GM21360 (cell line): ENCODE measurements around the gene NUB1.

Source experiments
- ATAC-seq: cut with Tn5 transposase; IDR thresholded peaks from one replicate; pipeline ENCODE4 v1.9.1; 2021; ENCODE audit warnings: mild to moderate bottlenecking, moderate library complexity; ENCODE audit not compliant: unreplicated experiment

Gene NUB1

DNA sequence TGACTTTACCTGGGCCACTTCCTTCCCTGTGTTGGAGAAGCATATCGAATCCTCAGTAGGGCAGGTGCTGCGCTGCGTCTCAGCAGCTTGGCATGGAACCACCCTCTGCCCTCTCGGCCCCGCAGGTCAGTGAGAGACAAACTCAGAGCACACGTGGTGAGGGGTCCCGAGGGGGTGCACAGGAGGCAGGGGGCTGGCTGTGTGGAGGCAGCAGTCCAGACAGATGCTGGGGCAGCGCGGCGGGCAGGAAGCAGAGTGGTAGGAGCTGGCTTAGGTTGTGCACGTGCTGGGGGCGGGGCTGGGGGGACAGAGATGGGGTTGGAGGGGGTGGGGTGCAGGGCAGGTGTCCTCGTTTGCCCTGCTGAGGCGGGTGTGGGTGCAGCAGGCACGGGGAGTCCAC is 33.1 kb downstream of the NUB1 start:
- no peak for ATAC-seq

DNA sequence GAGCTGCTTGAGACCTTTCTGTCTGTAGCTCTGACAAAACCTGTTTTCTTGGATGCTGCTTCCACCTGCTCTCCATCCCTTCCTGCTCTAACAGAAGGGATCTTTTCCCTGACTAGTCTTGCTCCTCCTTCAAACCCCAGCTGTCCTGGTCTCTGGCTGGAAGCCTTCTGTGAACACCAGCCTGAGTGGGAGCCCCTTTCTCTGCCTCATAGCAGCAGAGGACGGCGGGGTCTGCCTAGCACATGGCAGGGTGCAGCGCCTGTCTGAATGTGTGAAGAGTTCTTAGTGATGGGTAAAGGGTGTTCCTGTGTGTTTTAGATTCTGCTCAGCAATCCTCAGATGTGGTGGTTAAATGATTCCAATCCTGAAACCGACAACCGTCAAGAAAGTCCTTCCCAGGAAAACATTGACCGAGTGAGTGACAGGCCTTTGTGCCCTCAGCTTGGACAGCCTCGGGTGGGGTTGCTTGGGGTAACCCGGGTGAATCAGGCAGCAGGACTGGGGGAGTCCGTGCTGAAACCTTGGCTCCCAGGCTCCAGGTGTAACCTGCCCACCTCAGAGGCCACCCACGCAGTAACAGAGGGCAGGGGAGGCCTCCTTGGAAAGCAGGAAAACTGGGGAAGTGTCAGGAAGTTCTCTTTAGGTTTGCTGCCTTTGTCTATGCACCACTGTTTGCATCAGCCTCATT is 34.1 kb downstream of the NUB1 start:
- no peak for ATAC-seq

- no peak for ATAC-seq
Measured at GRCh38 chr7:151376218-151376902, 34.7 kb downstream of the NUB1 start.

GRCh38 chr7:151377406-151377805 is 35.8 kb downstream of the NUB1 start:
- no peak for ATAC-seq

GRCh38 chr7:151378011-151378410 is 36.4 kb downstream of the NUB1 start:
- ATAC-seq: no peak

- ATAC-seq: no peak
Measured at GRCh38 chr7:151378496-151379192, 37.0 kb downstream of the NUB1 start.

DNA sequence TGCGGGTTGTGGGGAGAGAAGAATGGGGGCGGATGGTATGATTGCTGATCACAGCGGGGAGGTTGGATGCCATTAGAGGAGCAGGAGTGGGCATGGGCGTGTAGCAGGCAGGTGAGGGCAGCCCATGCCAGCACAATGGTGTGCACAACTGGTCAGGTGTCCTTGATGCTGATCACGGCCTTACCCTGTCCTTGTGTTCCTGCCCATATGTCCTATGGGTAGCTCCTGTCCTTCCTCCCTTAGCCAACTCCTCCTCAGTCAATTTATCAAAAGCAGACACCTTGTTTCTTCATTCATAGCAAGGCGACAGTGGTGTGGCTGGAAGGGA is 37.5 kb downstream of the NUB1 start:
- no peak for ATAC-seq

DNA sequence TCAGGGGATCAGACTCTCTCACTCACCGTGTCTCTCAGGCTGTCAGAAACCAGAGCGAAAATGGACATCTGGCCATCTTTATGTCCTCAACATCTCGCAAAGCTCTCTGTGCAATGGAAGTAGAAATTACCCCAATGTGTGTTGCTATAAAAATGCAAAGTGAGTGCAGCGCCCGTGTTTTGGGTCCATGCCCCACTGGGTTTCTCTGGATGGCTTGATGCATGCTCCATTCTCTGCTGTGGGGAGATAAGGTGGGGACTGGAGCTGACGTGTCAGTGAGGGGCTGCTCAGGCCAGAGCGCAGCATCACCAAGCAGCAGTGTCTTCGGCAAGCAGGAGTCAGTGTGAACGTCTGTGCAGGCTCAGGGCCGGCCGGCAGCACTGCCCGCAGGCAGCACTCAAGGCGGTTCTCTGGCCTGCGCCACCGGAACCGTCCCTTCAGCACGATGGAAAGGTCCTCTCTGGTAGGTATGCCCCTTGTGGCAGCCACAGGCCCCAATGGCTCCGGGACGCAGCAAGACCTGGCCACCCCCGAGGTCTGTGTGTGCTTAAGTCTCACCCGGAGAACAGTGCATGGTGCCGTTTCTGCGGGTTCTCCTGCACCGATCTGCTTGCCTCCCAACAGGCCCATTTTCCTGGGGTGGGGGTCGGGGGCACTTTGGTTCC is 38.1 kb downstream of the NUB1 start:
- ATAC-seq: no peak

DNA sequence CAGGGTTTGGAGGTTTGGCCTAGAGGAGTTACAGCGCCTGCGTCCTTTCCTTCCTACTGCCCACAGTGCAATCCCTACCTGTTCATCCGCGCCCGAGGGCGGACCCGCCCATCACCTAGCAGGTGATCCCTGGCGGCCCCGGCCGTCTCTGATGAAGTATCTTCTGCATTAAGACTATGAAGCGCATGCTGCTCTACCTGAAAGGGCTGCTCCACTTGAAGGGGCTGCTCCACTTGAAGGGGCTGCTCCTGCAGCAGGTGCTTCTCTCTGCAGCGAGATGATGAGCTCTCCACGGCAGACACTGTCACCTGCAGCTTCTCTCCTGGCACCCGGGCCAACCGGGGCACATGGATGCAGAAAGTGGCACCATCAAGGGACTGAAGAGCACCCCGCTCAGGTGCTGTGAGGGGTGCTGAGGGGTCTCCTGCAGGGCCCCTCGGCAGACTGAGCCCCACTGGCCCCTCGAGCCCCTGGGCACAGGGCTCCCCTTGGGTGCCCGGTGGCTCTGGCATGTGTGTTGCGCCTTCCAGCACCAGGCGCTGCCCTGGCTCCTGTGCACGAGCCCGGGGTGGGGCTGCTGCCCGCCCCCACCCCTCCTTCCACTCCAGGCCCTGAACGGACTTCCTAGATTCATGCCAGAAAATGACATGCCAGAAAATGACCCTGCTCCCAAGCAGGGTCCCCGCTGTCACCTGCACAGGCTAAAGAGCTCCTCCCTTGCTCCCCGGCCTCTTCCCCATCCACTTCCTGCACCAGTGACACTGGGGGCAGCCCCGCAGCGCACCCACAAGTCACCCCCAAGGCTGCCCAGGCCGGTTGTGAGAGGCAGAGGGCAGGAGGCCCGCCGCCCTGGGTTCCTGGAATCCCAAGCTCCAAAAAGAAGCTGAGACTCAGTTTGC is 38.8 kb downstream of the NUB1 start:
- no peak for ATAC-seq

GRCh38 chr7:151381098-151381347 is 39.4 kb downstream of the NUB1 start:
- no peak for ATAC-seq

DNA sequence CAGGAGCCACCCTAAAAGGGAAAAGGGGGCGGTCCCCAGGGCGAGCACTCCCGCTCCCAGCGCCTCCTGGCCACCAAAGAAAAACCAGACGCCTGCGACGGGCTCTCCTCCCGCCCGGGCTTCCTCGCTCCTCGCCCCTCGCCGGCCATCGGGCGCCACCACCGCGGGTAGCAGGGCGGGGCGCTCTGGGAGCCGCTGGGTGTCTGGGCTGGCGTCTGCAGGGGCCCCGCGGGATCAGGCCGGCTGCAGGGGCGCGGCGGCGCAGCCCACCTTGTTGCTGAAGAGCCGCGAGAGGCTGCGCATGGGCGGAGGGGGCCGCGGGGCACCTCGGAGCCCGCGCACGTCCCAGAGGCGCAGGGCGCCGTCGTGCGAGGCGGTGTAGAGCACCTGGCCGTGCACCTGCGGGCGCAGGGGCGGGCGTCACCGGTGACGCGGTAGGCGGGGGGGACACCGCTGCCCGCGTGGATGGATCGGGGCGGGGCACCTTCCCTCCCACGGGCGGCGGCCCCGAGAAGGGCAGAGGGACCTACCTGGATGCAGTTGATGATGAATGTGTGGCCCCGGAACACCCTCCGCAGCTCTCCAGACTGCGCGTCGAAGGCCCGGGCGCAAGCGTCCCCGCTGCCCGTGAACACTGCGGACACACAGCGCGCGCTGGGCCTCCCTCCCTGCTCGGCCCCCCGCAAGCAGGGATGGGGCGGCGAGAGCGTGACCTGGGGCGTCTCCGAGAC is 39.9 kb downstream of the NUB1 start:
- no peak for ATAC-seq

DNA sequence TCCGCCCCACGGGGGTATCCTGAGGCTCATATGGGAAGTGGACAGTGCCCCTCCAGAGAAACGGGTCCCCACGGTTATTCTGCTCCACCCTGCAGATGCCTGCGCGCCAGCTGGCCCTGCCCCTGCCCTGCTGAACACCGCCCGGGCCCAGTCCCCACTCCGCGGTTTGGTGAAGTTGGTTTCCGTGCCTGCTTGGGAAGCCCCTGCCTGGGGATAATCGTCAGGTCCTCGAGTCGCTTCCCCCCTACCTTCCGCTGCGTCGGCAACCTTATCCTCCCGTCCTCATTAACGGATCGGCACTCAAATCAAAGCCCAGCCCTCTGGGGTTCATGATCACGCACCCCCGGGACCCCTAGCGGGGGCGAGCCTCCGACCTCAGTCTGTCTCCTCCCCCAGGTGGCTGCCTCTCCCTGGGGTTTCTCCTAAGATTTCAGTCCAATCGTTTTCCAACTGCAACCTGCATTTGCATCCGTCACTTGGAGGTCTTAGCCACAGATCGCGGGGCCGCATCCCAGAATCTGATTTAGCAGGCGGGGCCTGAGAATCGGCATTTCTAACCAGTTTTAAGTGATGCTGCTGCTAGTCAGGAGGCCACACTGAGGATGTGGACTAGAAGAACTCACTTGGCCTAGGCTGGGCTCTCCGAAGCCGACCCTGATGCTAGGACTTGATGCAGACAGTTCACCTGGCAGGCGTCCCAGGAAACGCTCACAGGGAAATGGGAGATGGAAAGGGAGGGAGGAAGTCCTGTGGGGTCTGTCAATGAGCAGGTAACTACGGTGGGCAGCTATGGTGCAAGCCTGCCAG is 40.7 kb downstream of the NUB1 start:
- no peak for ATAC-seq

GRCh38 chr7:151383638-151384351 is 42.2 kb downstream of the NUB1 start:
- ATAC-seq: no peak

DNA sequence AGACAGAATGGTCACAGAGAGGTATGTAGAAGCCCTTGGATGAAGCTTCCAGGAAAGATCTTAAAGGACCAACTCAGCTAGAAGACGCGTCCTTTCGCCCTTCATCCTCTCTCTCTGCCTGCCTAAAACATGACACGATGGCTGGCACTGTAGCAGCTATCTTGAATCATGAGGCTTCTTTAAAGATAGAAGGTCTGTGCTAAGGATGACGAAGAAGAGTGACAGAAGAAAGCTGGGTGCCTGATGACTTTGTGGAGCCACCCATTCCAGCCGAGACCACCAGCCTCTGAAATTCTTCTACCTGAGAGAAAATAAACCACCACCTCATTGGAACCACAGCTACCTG is 42.7 kb downstream of the NUB1 start:
- no peak for ATAC-seq

DNA sequence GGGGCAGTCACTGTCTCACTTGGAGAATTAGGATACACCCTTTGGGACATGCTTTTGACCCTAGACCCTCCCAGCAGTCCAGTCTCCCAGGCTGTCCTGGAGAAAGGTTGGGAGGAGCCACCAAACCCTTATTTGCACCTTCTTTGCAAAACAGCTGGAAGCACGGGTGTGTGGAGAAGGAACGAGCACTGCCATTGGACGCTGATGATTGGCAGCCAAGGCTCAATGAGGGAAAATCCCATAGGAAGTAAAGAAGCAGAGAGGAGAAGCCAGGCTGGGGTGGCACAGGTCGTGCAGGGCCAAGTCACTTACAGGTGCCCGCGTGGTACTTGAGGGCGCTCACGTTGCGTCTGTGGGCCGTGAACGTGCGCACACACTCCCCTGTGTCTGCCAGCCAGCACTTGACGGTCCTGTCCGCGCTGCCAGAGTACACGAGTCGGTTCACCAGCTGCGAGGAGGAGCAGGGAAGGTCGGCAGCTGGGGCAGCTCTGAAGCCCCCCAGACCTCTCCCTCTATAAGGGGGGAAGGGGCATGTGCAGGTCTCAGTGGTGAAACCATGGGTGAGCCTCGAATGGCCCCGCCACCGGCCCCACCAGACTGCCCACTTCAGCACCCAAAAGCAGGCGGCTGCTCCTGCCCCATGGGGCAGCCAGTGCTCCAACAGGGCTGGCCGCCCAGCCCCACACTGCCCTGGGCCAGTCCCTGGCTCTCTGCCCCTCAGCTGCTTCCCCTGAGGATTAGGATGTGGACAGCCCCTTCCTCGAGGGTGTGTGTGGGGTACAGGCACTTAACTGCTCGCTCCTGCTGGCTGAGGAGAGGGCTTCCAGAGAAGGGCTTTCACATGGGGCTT is 43.4 kb downstream of the NUB1 start:
- ATAC-seq: no peak

- ATAC-seq: no peak
Measured at GRCh38 chr7:151385626-151386300, 44.2 kb downstream of the NUB1 start.

DNA sequence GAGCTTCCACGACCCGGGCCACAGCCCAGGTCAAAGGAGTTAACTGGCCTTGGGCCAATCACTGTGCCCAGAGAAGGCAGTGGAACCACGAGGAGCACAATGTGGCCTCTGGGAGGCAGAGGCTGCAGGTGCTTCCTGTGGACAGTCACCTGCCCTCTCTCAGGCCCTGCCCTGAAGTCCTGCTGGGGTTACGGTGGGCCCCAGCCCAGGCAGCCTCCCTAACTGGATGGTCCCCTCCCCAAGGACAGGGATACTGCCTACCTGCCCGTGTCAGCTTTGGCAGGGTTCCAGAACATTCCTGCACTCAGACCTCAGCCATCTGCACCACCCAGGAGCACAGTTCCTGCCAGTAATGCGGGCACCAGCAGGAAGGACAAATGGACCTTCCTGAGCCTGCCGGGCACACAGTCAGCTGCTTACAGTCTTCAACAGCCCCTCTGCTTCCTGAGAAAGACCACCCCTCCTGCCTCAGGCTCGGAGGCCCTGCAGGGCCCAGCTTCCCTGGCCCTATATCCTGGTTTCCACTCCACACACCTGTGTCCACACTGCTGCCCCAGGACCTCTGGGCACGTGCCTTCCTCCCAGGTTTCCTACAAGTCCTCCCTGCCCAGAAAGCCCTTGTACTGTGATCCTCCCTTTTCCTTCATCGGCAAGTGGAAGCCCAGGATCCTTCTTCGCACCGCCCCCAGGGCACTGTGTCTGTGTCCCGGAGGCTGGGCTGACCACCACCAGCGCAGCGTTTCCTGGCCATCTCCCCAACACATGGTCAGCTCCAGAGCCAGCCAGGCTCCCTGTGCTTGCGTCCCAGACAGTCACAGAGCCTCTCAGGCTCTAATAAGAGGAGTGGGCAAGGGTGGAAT is 44.9 kb downstream of the NUB1 start:
- ATAC-seq: no peak
